ENCODE data around the gene MDM2. TPM values are rescaled to one million over a fixed set of nuclear protein-coding genes. Genes with fewer than 3 reads are reported as not detected.

MDM2 gene
- polyA plus RNA-seq, 2 donors = 21.9 to 93.4 TPM

GRCh38 chr12:68768431-68768939 is 39.5 kb upstream of the MDM2 start:
- Histone ChIP-seq H3K27me3 (ENCODE audit: control insufficient read depth in 1 of 2, insufficient read depth in 2 of 2, low read length in 2 of 2) (no peaks in the 10 kb centered on the region), H3K9me3 (ENCODE audit: control insufficient read depth in 2 of 2, insufficient read depth in 1 of 2, low read depth in 1 of 2, low read length in 1 of 2) (no peaks in the 10 kb centered on the region), H3K4me3 (ENCODE audit: low read depth in 1 of 2, low read length in 2 of 2) (no peak overlapping the region), H3K27ac (ENCODE audit: low read depth in 2 of 2, low read length in 1 of 2) (no peak overlapping the region), H3K4me1 (ENCODE audit: control insufficient read depth in 2 of 2, insufficient read depth in 2 of 2, low read length in 1 of 2) (no peaks in the 10 kb centered on the region), H3K36me3 (ENCODE audit: control insufficient read depth in 2 of 2, insufficient read depth in 2 of 2, low read length in 1 of 2) (no peaks in the 10 kb centered on the region)
- 86 to 89% methylated on average over 4 of the region's 4 CpGs for WGBS, 2 donors

- H3K27me3 ChIP-seq (ENCODE audit: control insufficient read depth in 1 of 2, insufficient read depth in 2 of 2, low read length in 2 of 2) = no peaks in the 10 kb centered on the region
- no peaks in the 10 kb centered on the region for H3K9me3 ChIP-seq (ENCODE audit: control insufficient read depth in 2 of 2, insufficient read depth in 1 of 2, low read depth in 1 of 2, low read length in 1 of 2)
- 88 to 92% methylated on average over 1 of the region's 1 CpG for WGBS, 2 donors
- no peak overlapping the region for H3K4me3 ChIP-seq (ENCODE audit: low read depth in 1 of 2, low read length in 2 of 2)
- H3K27ac ChIP-seq (ENCODE audit: low read depth in 2 of 2, low read length in 1 of 2) = no peak overlapping the region
- H3K36me3 ChIP-seq (ENCODE audit: control insufficient read depth in 2 of 2, insufficient read depth in 2 of 2, low read length in 1 of 2) = no peaks in the 10 kb centered on the region
- H3K4me1 ChIP-seq (ENCODE audit: control insufficient read depth in 2 of 2, insufficient read depth in 2 of 2, low read length in 1 of 2) = peaks cover 0 to 2% of the 10 kb centered on the region in 2 donors
Observed at GRCh38 chr12:68769941-68770340, 38.0 kb upstream of the MDM2 start.

GRCh38 chr12:68771223-68771925 is 36.6 kb upstream of the MDM2 start:
- Histone ChIP-seq H3K27ac (ENCODE audit: low read depth in 2 of 2, low read length in 1 of 2) (no peak overlapping the region), H3K36me3 (ENCODE audit: control insufficient read depth in 2 of 2, insufficient read depth in 2 of 2, low read length in 1 of 2) (no peaks in the 10 kb centered on the region)
- 72 to 79% methylated on average over 5 of the region's 5 CpGs for WGBS, 2 donors

GRCh38 chr12:68772714-68773113 is 35.3 kb upstream of the MDM2 start:
- Histone ChIP-seq H3K9me3 (ENCODE audit: control insufficient read depth in 2 of 2, insufficient read depth in 1 of 2, low read depth in 1 of 2, low read length in 1 of 2) (no peaks in the 10 kb centered on the region), H3K27ac (ENCODE audit: low read depth in 2 of 2, low read length in 1 of 2) (no peak overlapping the region)
- 75 to 76% methylated on average over 8 of the region's 8 CpGs for WGBS, 2 donors

More at GRCh38 chr12:68771223-68771925, 36.6 kb upstream of the MDM2 start:
- Histone ChIP-seq H3K4me3 (ENCODE audit: low read depth in 1 of 2, low read length in 2 of 2) (no peak overlapping the region), H3K9me3 (ENCODE audit: control insufficient read depth in 2 of 2, insufficient read depth in 1 of 2, low read depth in 1 of 2, low read length in 1 of 2) (no peaks in the 10 kb centered on the region), H3K27me3 (ENCODE audit: control insufficient read depth in 1 of 2, insufficient read depth in 2 of 2, low read length in 2 of 2) (no peaks in the 10 kb centered on the region), H3K4me1 (ENCODE audit: control insufficient read depth in 2 of 2, insufficient read depth in 2 of 2, low read length in 1 of 2) (peaks cover 0 to 2% of the 10 kb centered on the region in 2 donors)

GRCh38 chr12:68773582-68773981 is 34.4 kb upstream of the MDM2 start:
- H3K27ac ChIP-seq (ENCODE audit: low read depth in 2 of 2, low read length in 1 of 2) = no peak overlapping the region
- H3K27me3 ChIP-seq (ENCODE audit: control insufficient read depth in 1 of 2, insufficient read depth in 2 of 2, low read length in 2 of 2) = no peaks in the 10 kb centered on the region
- 86 to 89% methylated on average over 5 of the region's 5 CpGs for WGBS, 2 donors
- no peaks in the 10 kb centered on the region for H3K9me3 ChIP-seq (ENCODE audit: control insufficient read depth in 2 of 2, insufficient read depth in 1 of 2, low read depth in 1 of 2, low read length in 1 of 2)
- no peaks in the 10 kb centered on the region for H3K36me3 ChIP-seq (ENCODE audit: control insufficient read depth in 2 of 2, insufficient read depth in 2 of 2, low read length in 1 of 2)
- H3K4me1 ChIP-seq (ENCODE audit: control insufficient read depth in 2 of 2, insufficient read depth in 2 of 2, low read length in 1 of 2) = peaks cover 0 to 2% of the 10 kb centered on the region in 2 donors
- no peak overlapping the region for H3K4me3 ChIP-seq (ENCODE audit: low read depth in 1 of 2, low read length in 2 of 2)

More at GRCh38 chr12:68772714-68773113, 35.3 kb upstream of the MDM2 start:
- no peaks in the 10 kb centered on the region for H3K27me3 ChIP-seq (ENCODE audit: control insufficient read depth in 1 of 2, insufficient read depth in 2 of 2, low read length in 2 of 2)
- H3K36me3 ChIP-seq (ENCODE audit: control insufficient read depth in 2 of 2, insufficient read depth in 2 of 2, low read length in 1 of 2) = no peaks in the 10 kb centered on the region
- H3K4me3 ChIP-seq (ENCODE audit: low read depth in 1 of 2, low read length in 2 of 2) = no peak overlapping the region
- H3K4me1 ChIP-seq (ENCODE audit: control insufficient read depth in 2 of 2, insufficient read depth in 2 of 2, low read length in 1 of 2) = peaks cover 0 to 2% of the 10 kb centered on the region in 2 donors

- Histone ChIP-seq H3K36me3 (ENCODE audit: control insufficient read depth in 2 of 2, insufficient read depth in 2 of 2, low read length in 1 of 2) (no peaks in the 10 kb centered on the region), H3K4me3 (ENCODE audit: low read depth in 1 of 2, low read length in 2 of 2) (no peak overlapping the region), H3K27me3 (ENCODE audit: control insufficient read depth in 1 of 2, insufficient read depth in 2 of 2, low read length in 2 of 2) (no peaks in the 10 kb centered on the region), H3K27ac (ENCODE audit: low read depth in 2 of 2, low read length in 1 of 2) (no peak overlapping the region), H3K9me3 (ENCODE audit: control insufficient read depth in 2 of 2, insufficient read depth in 1 of 2, low read depth in 1 of 2, low read length in 1 of 2) (no peaks in the 10 kb centered on the region), H3K4me1 (ENCODE audit: control insufficient read depth in 2 of 2, insufficient read depth in 2 of 2, low read length in 1 of 2) (peaks cover 0 to 2% of the 10 kb centered on the region in 2 donors)
- 94 to 95% methylated on average over 7 of the region's 7 CpGs for WGBS, 2 donors
Observed at GRCh38 chr12:68775121-68775630, 32.8 kb upstream of the MDM2 start.

- Histone ChIP-seq H3K27ac (ENCODE audit: low read depth in 2 of 2, low read length in 1 of 2) (no peak overlapping the region), H3K9me3 (ENCODE audit: control insufficient read depth in 2 of 2, insufficient read depth in 1 of 2, low read depth in 1 of 2, low read length in 1 of 2) (no peaks in the 10 kb centered on the region), H3K4me3 (ENCODE audit: low read depth in 1 of 2, low read length in 2 of 2) (no peak overlapping the region), H3K36me3 (ENCODE audit: control insufficient read depth in 2 of 2, insufficient read depth in 2 of 2, low read length in 1 of 2) (no peaks in the 10 kb centered on the region), H3K4me1 (ENCODE audit: control insufficient read depth in 2 of 2, insufficient read depth in 2 of 2, low read length in 1 of 2) (peaks cover 2% of the 10 kb centered on the region in 2 donors), H3K27me3 (ENCODE audit: control insufficient read depth in 1 of 2, insufficient read depth in 2 of 2, low read length in 2 of 2) (no peaks in the 10 kb centered on the region)
- 79 to 81% methylated on average over 5 of the region's 5 CpGs for WGBS, 2 donors
Observed at GRCh38 chr12:68776976-68777610, 30.9 kb upstream of the MDM2 start.

- Histone ChIP-seq H3K36me3 (ENCODE audit: control insufficient read depth in 2 of 2, insufficient read depth in 2 of 2, low read length in 1 of 2) (no peaks in the 10 kb centered on the region), H3K27me3 (ENCODE audit: control insufficient read depth in 1 of 2, insufficient read depth in 2 of 2, low read length in 2 of 2) (no peaks in the 10 kb centered on the region), H3K27ac (ENCODE audit: low read depth in 2 of 2, low read length in 1 of 2) (no peak overlapping the region), H3K9me3 (ENCODE audit: control insufficient read depth in 2 of 2, insufficient read depth in 1 of 2, low read depth in 1 of 2, low read length in 1 of 2) (no peaks in the 10 kb centered on the region), H3K4me1 (ENCODE audit: control insufficient read depth in 2 of 2, insufficient read depth in 2 of 2, low read length in 1 of 2) (peaks cover 2% of the 10 kb centered on the region in 2 donors), H3K4me3 (ENCODE audit: low read depth in 1 of 2, low read length in 2 of 2) (no peak overlapping the region)
Observed at GRCh38 chr12:68779280-68779679, 28.7 kb upstream of the MDM2 start.

- no peak overlapping the region for H3K27ac ChIP-seq (ENCODE audit: low read depth in 2 of 2, low read length in 1 of 2)
- H3K4me1 ChIP-seq (ENCODE audit: control insufficient read depth in 2 of 2, insufficient read depth in 2 of 2, low read length in 1 of 2) = peaks cover 0 to 2% of the 10 kb centered on the region in 2 donors
- H3K36me3 ChIP-seq (ENCODE audit: control insufficient read depth in 2 of 2, insufficient read depth in 2 of 2, low read length in 1 of 2) = no peaks in the 10 kb centered on the region
- 89 to 93% methylated on average over 6 of the region's 6 CpGs for WGBS, 2 donors
- no peaks in the 10 kb centered on the region for H3K9me3 ChIP-seq (ENCODE audit: control insufficient read depth in 2 of 2, insufficient read depth in 1 of 2, low read depth in 1 of 2, low read length in 1 of 2)
- H3K4me3 ChIP-seq (ENCODE audit: low read depth in 1 of 2, low read length in 2 of 2) = no peak overlapping the region
- no peaks in the 10 kb centered on the region for H3K27me3 ChIP-seq (ENCODE audit: control insufficient read depth in 1 of 2, insufficient read depth in 2 of 2, low read length in 2 of 2)
Observed at GRCh38 chr12:68780731-68781130, 27.2 kb upstream of the MDM2 start.

Data from esophagus (tissue), 2 donors.